IPS DF 6.9 (cell line): Measurements from ENCODE around the gene MROH9.
A peak's percentile ranks its signal among the peaks of the same experiment; 100 is the strongest.

Experiments
- DNase-seq: peaks from one replicate; pipeline ENCODE4 v3.0.0-alpha.2; 2013; ENCODE audit warnings: low read depth, low spot score
- H3K27ac ChIP-seq: one replicate; pipeline ENCODE4 v1.5.1; 2013; ENCODE audit warnings: low read length, control low read depth
- H3K27me3 ChIP-seq: 2 replicates; pipeline ENCODE4 v1.6.1; 2013; ENCODE audit warnings: mild to moderate bottlenecking, low read length; ENCODE audit not compliant: control insufficient read depth, insufficient read depth
- H3K36me3 ChIP-seq: 2 replicates; pipeline ENCODE4 v1.6.1; 2013; ENCODE audit warnings: low read length; ENCODE audit not compliant: control insufficient read depth, insufficient read depth
- H3K4me1 ChIP-seq: 2 replicates; pipeline ENCODE4 v1.6.1; 2013; ENCODE audit warnings: low read length; ENCODE audit not compliant: control insufficient read depth, insufficient read depth
- H3K4me3 ChIP-seq: 2 replicates; pipeline ENCODE4 v1.5.1; 2013; ENCODE audit warnings: mild to moderate bottlenecking, low read length
- H3K9me3 ChIP-seq: 2 replicates; pipeline ENCODE4 v1.6.1; 2013; ENCODE audit warnings: low read length, inconsistent platforms; ENCODE audit not compliant: control insufficient read depth, insufficient read depth
- WGBS: extraction: QIAGEN DNeasy Blood & Tissue Kit; methylation state at CpG from one replicate; pipeline ENCODE4 v1.1.7; 2013; ENCODE audit warnings: mixed read lengths, missing lambda C conversion rate; ENCODE audit not compliant: insufficient read length, insufficient coverage; 5-methylcytosine and 5-hydroxymethylcytosine counted together

The MROH9 gene

GRCh38 chr1:170964506-170964905 is 29.2 kb downstream of the MROH9 start:
- Histone ChIP-seq H3K36me3 (no peaks in the 10 kb centered on the region), H3K4me1 (no peaks in the 10 kb centered on the region), H3K27me3 (no peaks in the 10 kb centered on the region), H3K27ac (no peak overlapping the region), H3K9me3 (no peaks in the 10 kb centered on the region), H3K4me3 (no peak overlapping the region)
- DNase-seq = no peak
- no CpG with 5 or more reads among the region's 3 CpGs for WGBS

GRCh38 chr1:170967042-170967910 is 31.9 kb downstream of the MROH9 start:
- peak; percentile 9 for DNase-seq
- no peak overlapping the region for H3K27ac ChIP-seq
- H3K9me3 ChIP-seq = no peaks in the 10 kb centered on the region
- no peaks in the 10 kb centered on the region for H3K27me3 ChIP-seq
- no CpG with 5 or more reads among the region's 5 CpGs for WGBS
- H3K36me3 ChIP-seq = no peaks in the 10 kb centered on the region
- H3K4me3 ChIP-seq = no peak overlapping the region
- no peaks in the 10 kb centered on the region for H3K4me1 ChIP-seq

- no peak for DNase-seq
- no peak overlapping the region for H3K4me3 ChIP-seq
- H3K9me3 ChIP-seq = no peaks in the 10 kb centered on the region
- WGBS = no CpG with 5 or more reads among the region's 3 CpGs
- H3K4me1 ChIP-seq = no peaks in the 10 kb centered on the region
- H3K27ac ChIP-seq = no peak overlapping the region
- no peaks in the 10 kb centered on the region for H3K36me3 ChIP-seq
- H3K27me3 ChIP-seq = no peaks in the 10 kb centered on the region
Observed at GRCh38 chr1:170970256-170970655, 34.9 kb downstream of the MROH9 start.

- no peak overlapping the region for H3K4me3 ChIP-seq
- WGBS = no CpG with 5 or more reads among the region's 2 CpGs
- no peak overlapping the region for H3K27ac ChIP-seq
- H3K9me3 ChIP-seq = no peaks in the 10 kb centered on the region
- no peak for DNase-seq
- H3K4me1 ChIP-seq = no peaks in the 10 kb centered on the region
- no peaks in the 10 kb centered on the region for H3K36me3 ChIP-seq
- H3K27me3 ChIP-seq = no peaks in the 10 kb centered on the region
Observed at GRCh38 chr1:170978371-170978910, 43.1 kb downstream of the MROH9 start.

- no CpG with 5 or more reads among the region's 1 CpG for WGBS
- Histone ChIP-seq H3K27ac (no peak overlapping the region), H3K36me3 (no peaks in the 10 kb centered on the region), H3K27me3 (no peaks in the 10 kb centered on the region), H3K4me1 (no peaks in the 10 kb centered on the region), H3K4me3 (no peak overlapping the region), H3K9me3 (no peaks in the 10 kb centered on the region)
- no peak for DNase-seq
Observed at GRCh38 chr1:170985406-170985805, 50.1 kb downstream of the MROH9 start.

GRCh38 chr1:170986901-170987300 is 51.6 kb downstream of the MROH9 start:
- Histone ChIP-seq H3K4me1 (no peaks in the 10 kb centered on the region), H3K27ac (no peak overlapping the region)
- whole genome bisulfite sequencing = no CpG with 5 or more reads among the region's 3 CpGs

GRCh38 chr1:170987424-170987823 is 52.1 kb downstream of the MROH9 start:
- Histone ChIP-seq H3K27ac (no peak overlapping the region), H3K9me3 (no peaks in the 10 kb centered on the region), H3K4me1 (no peaks in the 10 kb centered on the region), H3K4me3 (no peak overlapping the region), H3K36me3 (no peaks in the 10 kb centered on the region), H3K27me3 (no peaks in the 10 kb centered on the region)
- no peak for DNase-seq
- WGBS = 100% methylated on average over 1 of the region's 5 CpGs

More at GRCh38 chr1:170986901-170987300, 51.6 kb downstream of the MROH9 start:
- no peak for DNase-seq
- H3K36me3 ChIP-seq = no peaks in the 10 kb centered on the region
- no peaks in the 10 kb centered on the region for H3K27me3 ChIP-seq
- H3K9me3 ChIP-seq = no peaks in the 10 kb centered on the region
- H3K4me3 ChIP-seq = no peak overlapping the region

- Histone ChIP-seq H3K27ac (no peak overlapping the region), H3K9me3 (no peaks in the 10 kb centered on the region)
- DNase-seq = no peak
Observed at GRCh38 chr1:170993151-170993550, 57.8 kb downstream of the MROH9 start.

GRCh38 chr1:170993717-170994116 is 58.4 kb downstream of the MROH9 start:
- no CpG with 5 or more reads among the region's 1 CpG for WGBS
- Histone ChIP-seq H3K27ac (no peak overlapping the region), H3K4me3 (no peak overlapping the region), H3K36me3 (no peaks in the 10 kb centered on the region), H3K9me3 (no peaks in the 10 kb centered on the region), H3K27me3 (no peaks in the 10 kb centered on the region), H3K4me1 (no peaks in the 10 kb centered on the region)
- no peak for DNase-seq

More at GRCh38 chr1:170993151-170993550, 57.8 kb downstream of the MROH9 start:
- no peaks in the 10 kb centered on the region for H3K27me3 ChIP-seq
- no peaks in the 10 kb centered on the region for H3K36me3 ChIP-seq
- no peak overlapping the region for H3K4me3 ChIP-seq
- H3K4me1 ChIP-seq = no peaks in the 10 kb centered on the region

- H3K4me3 ChIP-seq = no peak overlapping the region
- WGBS = no CpG with 5 or more reads among the region's 4 CpGs
Observed at GRCh38 chr1:171014880-171015279, 79.5 kb downstream of the MROH9 start.

More at GRCh38 chr1:171014880-171015279, 79.5 kb downstream of the MROH9 start:
- Histone ChIP-seq H3K27me3 (no peaks in the 10 kb centered on the region), H3K27ac (no peak overlapping the region), H3K4me1 (peaks cover 4% of the 10 kb centered on the region; the same call in 1 of the 2 replicates), H3K9me3 (no peaks in the 10 kb centered on the region), H3K36me3 (no peaks in the 10 kb centered on the region)
- DNase-seq = no peak
